Activated CD8-positive, alpha-beta memory T cell treated with anti-CD3 and anti-CD28 coated beads, Interleukin-2, amount 50 U/mL, for 24 hours (primary cell): Measurements from ENCODE around the gene CCDC3.
"Not testable (repeated sequence)": the region's sequence is repeated elsewhere in the genome, so short reads cannot be mapped to it uniquely, and the experiment has no call there.

ENCODE experiments used
- DNase-seq: peaks from one replicate; pipeline ENCODE4 v3.0.0-alpha.2; 2020; ENCODE audit errors: extremely low read depth

The CCDC3 gene

DNA sequence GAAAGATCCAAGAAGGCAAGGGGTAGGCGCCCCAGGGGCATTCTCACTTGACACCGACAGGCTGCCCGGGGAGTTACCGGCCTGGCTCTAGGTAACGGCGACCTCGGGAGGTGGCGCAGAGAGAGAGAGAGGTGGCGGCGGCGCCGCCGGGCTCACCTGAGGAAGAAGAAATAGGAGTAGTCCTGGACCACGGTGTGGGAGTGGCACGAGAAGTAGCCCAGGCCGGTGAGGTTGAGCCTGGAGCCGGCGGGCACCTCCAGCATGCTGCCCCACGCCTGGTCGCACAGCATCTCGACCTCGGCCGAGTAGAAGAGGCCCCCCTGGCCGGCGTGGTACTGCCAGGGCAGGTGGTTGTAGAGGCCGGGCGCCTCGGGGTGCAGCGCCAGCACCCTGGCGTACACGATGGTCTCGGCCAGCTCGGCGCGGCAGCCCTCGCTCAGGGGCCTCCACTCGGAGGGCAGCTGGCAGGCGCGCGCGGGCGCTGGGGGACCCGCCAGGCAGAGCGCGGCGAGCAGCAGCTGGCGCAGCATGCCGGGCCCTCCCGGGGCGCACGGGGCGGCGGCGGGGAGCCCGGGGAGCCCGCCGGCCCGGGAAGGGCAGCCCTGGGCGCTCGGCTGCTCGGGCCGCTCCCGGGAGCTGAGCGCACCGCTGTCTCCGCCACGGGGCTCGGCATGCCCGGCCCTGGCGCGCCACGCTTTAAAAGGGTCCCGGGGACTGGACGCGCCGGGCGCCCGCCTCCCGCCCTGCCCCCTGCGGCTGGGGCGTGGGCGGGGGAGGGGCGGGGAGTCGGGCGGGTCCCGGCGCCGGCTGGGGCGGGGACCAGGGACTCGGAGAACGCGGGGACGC, at the start of gene CCDC3:
TSS of gene CCDC3 (minus strand) at position 673 of the 846 bp plus-strand sequence. CDS start at position 530, 143 bp downstream.
- no peak for DNase-seq

DNA sequence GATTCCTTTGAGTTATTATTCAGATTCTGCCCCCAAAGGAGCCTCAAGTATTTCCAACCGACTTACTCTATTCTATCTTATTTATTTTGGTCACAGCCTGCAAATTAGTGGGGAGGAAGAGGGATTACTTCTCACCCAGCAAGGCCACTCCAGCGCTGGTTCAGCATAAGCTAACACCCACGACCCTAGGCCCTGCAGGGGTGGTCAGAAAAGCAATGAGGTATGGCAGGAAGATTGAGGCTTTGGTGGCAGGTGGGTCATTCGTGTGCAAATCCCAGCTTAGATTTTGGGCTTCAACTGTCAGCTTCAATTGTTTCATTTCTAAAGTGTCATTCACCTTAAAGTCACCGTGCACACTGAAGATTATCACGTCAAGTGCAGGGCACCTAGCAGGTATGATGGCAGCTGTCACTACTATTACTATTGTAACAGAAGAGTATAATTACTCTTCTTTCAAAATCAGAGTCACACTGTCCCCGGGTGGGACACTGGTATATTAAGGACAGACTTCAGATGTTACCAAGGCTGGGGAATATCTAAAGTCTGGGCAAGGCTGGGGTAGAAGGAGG, 49.7 kb upstream of the CCDC3 start:
- DNase-seq = no peak

- no peak for DNase-seq
Observed at GRCh38 chr10:13049774-13050420, 48.4 kb upstream of the CCDC3 start.

DNA sequence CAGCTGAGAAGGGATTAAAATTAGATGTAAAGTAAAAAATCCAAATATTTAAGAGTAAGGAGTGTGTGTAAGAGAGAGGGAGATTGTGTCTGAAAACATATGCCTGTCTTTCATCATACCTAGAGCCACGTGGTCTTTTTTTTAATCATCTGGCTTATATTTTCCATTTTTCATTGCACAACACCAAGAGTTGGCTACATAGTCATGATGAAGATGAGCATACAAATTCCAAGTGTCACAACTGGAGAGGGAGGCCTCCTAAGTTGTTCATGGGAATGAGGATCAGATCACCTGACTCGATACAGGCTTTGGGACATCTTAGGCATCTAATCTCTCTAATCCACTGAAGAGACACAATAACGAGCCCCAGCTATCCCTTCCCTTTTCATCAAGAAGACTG, 47.2 kb upstream of the CCDC3 start:
- DNase-seq = no peak

DNA sequence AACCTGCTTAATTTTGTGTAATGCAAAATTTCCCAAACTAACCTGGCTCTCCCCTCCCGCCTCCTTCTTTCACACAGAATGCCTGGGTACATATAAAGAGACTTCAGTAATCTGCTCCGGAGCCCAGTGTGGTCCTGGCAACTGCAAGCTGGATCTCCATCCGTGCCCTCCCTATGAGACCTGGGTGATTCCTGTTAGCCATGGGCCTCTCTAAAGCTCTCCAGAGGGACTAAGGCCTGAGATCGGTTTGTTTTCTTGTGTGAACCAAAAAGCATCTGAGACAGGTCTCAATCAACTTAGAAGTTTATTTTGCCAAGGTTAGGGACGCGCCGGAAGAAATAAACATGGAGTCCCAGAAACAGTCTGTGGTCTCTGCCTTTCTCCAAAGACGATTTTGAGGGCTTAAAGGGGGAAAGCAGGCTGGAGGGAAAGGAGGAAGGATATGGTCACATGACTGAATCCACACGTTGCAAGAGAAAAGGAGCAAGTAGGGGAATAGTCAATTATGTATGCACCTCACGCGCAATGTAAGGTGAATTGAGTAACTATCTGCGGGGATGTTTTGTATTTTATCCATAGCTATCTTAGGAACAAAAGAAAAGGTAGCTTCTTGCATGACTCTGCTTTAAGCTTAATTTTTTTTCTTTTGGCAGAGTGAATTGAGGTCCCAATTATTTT, 46.2 kb upstream of the CCDC3 start:
- no peak for DNase-seq

- no peak for DNase-seq
Observed at GRCh38 chr10:13046851-13047528, 45.5 kb upstream of the CCDC3 start.

GRCh38 chr10:13043520-13043919, 42.0 kb upstream of the CCDC3 start:
- no peak for DNase-seq

DNA sequence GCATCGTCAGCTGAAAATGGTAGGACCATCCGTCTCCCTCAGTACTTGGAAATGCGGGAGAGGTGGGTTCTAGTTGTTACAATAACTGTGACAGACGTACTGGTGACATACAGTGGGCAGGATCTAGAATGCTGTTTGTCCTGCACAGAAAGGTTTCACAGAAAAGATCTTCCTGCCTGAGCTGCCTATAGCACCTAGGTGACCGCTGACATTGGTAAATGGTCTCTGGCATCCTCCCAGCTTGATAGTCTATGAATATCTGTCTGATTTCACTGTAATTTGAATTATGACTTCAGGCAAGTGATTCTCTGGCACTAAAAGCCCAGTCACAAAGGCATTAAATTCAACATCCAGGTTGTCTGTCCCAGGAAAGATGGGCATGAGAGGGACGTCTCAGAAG, 38.2 kb upstream of the CCDC3 start:
- DNase-seq = no peak

- DNase-seq = no peak
Observed at GRCh38 chr10:13038391-13038790, 36.9 kb upstream of the CCDC3 start.

- no peak for DNase-seq
Observed at GRCh38 chr10:13037832-13038231, 36.3 kb upstream of the CCDC3 start.

DNA sequence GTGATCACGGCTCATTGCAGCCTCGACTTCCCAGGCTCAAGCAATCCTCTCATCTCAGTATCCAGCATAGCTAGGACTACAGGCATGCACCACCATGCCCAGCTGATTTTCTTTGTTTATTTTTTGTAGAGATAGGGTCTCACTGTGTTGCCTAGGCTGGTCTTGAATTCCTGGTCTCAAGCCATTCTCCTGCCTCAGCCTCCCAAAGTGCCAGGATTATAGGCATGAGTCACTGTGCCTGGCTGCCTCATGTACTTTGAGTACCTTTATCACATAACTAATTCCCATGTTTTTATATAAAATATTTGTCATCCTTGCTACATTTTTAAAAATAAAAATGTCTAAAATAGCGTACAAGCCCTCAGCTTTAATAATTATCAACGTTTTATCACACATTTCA, 35.3 kb upstream of the CCDC3 start:
- no peak for DNase-seq

- DNase-seq = not testable (repeated sequence)
Observed at GRCh38 chr10:13035731-13036130, 34.2 kb upstream of the CCDC3 start.

DNA sequence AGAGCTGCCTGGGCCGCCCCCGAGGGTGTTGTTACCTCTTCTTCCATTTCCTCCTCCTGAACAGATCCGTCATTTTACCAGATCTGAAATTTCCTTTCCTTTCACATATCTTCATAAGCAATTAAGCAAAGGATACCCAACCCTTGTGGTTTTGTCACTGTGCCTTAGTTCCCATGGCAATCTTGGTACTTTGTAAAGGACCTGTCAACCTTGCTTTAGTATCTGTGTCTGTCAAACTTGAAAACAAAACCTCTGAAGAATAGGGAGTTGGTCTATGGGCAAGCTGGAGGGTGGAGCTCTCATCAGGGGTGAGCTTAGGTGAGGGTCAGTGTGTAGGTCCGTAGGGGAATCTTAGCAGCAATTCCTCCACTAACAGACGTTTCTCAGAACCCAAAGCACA, 25.4 kb upstream of the CCDC3 start:
- no peak for DNase-seq

- no peak for DNase-seq
Observed at GRCh38 chr10:13023754-13024153, 22.2 kb upstream of the CCDC3 start.

DNA sequence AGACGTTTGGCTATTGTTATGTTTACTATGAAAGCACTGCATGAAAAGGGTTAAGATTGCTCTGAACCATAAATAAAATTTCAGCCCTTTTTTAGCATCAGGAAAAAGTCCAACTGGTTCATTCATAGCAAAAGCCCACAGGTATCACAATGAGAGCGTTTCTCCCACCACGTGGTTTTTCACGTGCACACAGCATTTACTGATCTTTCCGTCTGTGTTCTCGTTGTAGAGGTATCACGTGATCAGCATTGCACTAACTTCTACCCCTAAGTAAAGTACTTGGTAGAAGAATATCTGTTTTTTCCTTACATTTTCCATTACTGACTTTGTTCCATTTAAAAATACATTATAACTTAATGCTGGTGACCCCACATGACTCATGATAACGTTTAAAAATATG, 17.8 kb upstream of the CCDC3 start:
- no peak for DNase-seq

DNA sequence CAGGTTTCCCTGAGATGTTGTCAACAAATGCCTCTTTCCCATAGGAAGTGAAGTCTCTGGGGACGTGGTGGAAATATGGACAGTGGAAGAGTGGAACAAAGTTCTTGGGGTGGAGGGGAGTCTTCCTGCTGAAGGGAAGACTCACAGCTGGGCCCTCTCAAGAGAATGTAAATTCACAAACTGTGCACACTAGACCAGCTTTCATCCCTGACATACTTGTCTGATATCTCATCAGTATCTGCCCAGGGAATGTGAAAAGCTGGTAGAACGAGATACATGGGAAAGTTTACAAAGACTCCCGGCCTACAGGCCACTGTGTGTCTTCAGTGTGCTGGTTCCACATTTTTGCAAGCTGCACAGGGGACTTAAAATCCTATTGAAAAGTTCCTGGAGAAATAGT, 16.7 kb upstream of the CCDC3 start:
- no peak for DNase-seq

GRCh38 chr10:13016886-13017285, 15.4 kb upstream of the CCDC3 start:
- DNase-seq = no peak

- no peak for DNase-seq
Observed at GRCh38 chr10:13016426-13016825, 14.9 kb upstream of the CCDC3 start.

DNA sequence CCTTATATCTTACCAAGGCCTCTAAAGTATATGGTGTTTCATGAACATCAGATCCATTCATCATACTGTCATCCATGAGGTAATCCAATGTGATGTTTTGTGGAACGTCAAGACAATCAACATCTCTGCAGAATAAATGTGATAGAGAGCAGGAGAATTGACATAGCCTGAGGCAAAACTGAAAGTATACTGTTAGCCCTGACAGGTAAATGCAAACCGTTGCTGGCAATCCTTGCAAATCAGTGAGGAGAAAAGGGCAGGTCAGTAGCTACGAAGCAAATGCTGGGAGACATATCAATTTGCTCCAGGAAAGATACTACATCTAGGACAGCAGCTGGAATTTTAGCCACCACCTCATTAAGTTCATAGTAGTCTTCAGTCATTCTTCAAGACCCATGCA, 4.5 kb upstream of the CCDC3 start:
- DNase-seq = no peak

GRCh38 chr10:13003759-13004158, 2.2 kb upstream of the CCDC3 start:
- no peak for DNase-seq

GRCh38 chr10:13003004-13003403, 1.5 kb upstream of the CCDC3 start:
- no peak for DNase-seq

DNA sequence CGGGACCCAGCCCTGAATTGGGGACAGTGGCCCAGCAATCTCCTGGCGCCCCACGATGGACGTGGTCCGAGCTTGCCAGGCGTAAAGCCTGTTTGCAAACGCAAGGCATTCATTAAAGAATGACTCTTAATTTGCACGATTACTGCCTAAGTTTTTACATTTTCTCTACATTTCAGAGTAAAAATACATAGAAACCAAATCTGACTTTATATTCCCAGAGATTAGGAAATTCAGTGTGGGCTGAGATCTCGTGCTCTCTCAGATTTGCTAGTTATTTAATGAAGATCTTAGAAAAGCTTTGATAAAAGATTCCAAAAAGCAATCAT, 337 bp upstream of the CCDC3 start:
- DNase-seq = no peak
